ENCODE measurements around the gene SNX21.

DNA sequence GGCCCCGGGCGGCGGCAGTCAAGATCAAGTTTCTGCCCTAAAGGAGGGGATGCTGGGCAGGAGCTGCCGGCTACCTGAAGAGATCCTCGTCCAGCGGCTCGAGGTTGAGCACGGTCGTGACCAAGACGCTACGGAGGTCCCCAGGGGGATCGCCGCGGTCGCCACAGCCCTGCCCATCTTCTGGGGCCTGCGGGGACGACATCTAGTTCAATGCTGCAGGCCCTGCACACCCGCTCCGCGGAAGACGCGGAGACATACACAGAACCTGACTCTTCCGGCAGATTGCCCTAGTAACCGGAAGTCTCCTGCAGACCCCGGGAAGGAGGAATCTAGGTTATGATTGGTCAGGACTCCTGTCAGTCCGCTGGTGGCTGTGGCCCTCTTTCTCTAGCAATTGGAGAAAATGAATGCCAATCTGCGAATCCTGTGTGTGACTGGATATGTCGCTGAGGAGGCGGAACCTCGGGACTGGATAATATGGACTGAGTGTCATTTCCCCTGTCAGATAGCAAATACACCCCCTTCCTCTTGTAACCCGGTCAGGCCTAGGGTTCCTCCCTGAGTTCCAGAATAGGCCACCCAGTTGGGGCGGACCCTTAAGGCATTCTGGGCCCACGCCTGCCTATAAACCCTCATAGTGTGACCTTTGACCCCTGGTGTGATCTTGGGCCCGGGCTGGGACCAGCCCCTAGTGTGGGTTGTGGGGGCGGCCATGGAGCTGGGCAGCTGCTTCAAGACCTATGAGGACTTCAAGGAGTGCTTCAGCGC is 23.7 kb downstream of the SNX21 start, which contains the start of the genes ACOT8 and ZSWIM3:
- TF ChIP-seq, protein P1, sequence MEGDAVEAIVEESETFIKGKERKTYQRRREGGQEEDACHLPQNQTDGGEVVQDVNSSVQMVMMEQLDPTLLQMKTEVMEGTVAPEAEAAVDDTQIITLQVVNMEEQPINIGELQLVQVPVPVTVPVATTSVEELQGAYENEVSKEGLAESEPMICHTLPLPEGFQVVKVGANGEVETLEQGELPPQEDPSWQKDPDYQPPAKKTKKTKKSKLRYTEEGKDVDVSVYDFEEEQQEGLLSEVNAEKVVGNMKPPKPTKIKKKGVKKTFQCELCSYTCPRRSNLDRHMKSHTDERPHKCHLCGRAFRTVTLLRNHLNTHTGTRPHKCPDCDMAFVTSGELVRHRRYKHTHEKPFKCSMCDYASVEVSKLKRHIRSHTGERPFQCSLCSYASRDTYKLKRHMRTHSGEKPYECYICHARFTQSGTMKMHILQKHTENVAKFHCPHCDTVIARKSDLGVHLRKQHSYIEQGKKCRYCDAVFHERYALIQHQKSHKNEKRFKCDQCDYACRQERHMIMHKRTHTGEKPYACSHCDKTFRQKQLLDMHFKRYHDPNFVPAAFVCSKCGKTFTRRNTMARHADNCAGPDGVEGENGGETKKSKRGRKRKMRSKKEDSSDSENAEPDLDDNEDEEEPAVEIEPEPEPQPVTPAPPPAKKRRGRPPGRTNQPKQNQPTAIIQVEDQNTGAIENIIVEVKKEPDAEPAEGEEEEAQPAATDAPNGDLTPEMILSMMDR (IDR thresholded peaks at IDR 0.05) = no peak
- TF ChIP-seq EZH2 (IDR thresholded peaks at IDR 0.05; ENCODE audit: borderline replicate concordance, insufficient read depth, low read depth, low read length, poor library complexity, severe bottlenecking) = no peak
